Dermis microvascular lymphatic vessel endothelial cell (primary cell): ENCODE results near the gene BBS9. TPM values are rescaled to one million over a fixed set of nuclear protein-coding genes. Genes with fewer than 3 reads are reported as not detected.
A peak's percentile ranks its signal among the peaks of the same experiment; 100 is the strongest.
"Not testable (repeated sequence)": the region's sequence is repeated elsewhere in the genome, so short reads cannot be mapped to it uniquely, and the experiment has no call there.

Experiments used
- DNase-seq, 2 donors: peaks; one replicate each; pipeline versions ENCODE4 v3.0.0 to v3.0.0-alpha.2; 2010; ENCODE audit warnings: low read depth in 2 of 2
- total RNA-seq: library from RNA; depleted of rRNA; stranded (reverse); fragments of >200 nt; gene quantifications from 2 replicates; pipeline ENCODE4 v1.2.1, GENCODE V29; 2014

Gene BBS9
- total RNA-seq, 1 donor from 2014 or later, result 11.2 TPM

DNA sequence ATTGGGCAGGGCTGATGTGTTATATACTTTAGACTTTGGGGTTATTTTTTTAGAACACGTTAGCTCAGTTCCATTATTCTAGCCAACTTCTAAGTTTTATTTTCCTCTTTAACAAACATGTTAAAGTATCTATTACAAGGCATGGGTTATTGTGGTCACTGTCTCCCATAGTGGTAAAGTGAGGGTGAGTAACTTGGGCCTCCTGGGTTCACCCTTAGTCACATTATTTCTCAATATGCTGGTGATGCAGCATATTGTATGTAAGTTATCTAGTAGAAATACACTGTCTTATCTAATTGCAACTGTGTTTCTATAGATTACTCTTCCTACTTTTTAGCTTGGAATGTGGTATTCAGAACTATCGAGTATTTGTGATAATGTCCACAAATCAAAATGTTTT lies 65.9 kb downstream of the BBS9 start:
- DNase-seq, result no peak

DNA sequence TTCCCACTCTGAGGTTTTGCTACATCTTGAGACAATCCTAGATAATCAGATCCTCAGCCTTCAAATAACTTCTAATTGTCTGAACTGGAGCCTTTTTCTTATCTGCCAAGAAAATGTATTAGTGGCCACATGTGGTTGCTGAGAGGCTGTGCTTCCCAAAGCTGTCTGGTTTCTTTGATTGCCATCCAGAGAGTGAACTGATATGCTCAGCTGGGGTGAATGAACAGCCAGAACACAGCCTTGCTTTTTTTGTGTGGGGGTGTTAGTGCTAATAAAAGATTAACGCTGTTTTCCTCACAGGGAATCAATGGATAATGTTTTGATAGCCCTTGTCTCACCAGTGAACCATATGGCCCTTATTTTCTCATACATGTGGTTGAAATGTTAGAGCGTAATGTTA lies 66.9 kb downstream of the BBS9 start:
- no peak for DNase-seq

DNA sequence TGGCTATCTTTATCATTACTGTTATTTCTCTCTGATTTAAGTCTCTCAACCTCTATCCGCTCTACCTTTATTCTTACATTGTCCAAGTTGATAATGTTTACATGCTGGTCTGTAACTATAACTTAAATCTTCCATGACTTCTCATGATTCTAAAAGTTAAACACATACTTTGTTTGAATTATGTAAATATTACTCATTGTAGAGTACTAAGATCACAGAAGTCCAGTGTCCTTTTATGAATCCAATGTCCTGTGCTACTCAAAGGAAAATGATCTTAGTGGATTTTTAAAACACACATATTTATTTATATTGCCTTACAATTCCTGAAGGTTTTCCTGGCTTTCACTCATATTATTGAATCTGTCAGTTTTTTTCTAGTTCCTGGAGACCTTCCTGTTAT lies 70.9 kb downstream of the BBS9 start:
- DNase-seq, result no peak

DNA sequence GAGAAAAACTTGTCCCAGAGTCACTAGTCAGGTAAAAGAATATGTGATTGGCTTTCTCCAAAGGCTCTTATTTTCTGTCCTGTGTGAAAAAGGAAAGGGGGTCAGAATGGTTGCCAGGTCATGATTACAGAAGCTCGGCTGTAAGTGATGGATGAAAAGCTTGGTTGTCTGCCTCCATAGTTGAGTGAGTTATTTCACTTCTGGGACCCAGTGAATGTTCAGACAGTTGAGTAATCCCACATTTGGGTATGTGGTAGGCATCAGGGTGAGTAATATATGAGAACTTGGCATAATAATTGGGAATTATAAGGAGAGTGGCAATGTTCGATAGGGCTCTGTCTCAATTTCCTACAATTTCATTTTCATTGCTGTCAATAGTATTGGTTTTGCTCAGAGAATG lies 72.5 kb downstream of the BBS9 start:
- no peak for DNase-seq

DNA sequence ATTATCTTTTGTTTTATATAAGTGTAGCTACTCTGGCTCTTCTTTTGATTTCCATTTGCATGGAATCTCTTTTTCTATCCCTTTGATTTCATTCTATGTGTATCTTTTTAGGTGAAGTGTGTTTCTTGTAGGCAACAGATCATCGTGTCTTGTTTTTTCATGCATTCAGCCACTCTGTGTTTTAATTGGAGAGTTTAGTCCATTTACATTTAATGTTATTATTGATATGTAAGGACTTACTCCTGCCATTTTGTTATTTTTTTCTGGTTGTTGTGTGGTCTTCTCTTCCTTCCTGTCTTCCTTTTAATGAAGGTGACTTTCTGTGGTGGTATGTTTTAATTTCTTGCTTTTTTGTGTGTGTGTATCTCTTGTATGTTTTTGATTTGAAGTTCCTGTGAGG lies 81.6 kb downstream of the BBS9 start:
- no peak for DNase-seq

DNA sequence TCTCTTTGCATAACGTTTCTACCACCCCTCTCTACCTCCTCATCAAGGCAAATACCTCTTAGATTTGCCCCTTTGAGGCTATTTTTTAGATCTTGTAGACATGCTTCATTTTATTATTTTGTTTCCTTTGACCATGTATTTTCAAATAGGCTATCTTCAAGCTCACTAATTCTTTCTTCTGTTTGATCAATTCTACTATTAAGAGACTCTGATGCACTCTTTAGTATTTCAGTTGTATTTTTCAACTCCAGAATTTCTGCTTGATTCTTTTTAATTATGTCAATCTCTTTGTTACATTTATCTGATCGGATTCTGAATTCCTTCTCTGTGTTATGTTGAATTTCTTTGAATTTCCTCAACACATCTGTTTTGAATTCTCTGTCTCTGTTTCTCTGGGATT lies 82.8 kb downstream of the BBS9 start:
- DNase-seq, result no peak

DNA sequence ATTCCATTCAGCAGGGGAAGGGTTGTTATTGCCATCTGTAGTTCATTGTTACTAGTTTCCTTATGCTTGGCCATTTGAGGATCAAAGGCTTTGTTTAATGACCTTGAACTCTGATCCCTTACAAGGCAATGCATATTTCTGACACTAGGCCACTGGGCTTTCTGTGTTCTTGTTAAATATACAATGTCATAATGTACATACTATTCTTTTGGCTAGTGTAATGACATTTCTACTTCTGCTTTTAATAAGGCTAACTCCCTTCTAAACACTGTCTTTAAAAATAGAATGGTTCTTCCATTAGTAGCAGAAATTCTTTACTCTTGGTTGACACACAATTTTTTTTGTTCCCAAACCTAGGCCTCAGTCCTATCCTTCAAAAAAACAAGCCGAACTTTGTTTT lies 86.6 kb downstream of the BBS9 start:
- DNase-seq, result no peak

DNA sequence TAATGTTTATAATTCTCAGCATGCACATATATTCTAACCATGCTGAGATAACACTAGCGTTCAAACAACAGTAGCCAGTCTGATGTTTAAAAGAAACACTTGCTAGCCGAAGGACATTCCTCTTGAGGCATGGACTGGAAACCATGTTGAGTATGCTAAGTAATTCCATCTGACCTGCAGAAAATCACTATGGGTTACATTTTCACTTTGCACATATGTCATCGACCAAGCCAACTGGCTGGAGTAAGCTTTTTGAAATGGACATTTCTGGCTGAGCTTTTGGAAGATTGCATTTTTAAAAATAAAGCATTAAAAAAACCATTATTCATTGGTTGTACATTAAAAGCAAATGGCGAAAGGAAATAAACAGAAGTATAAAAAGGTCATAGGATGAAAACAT lies 88.2 kb downstream of the BBS9 start:
- DNase-seq, result no peak

DNA sequence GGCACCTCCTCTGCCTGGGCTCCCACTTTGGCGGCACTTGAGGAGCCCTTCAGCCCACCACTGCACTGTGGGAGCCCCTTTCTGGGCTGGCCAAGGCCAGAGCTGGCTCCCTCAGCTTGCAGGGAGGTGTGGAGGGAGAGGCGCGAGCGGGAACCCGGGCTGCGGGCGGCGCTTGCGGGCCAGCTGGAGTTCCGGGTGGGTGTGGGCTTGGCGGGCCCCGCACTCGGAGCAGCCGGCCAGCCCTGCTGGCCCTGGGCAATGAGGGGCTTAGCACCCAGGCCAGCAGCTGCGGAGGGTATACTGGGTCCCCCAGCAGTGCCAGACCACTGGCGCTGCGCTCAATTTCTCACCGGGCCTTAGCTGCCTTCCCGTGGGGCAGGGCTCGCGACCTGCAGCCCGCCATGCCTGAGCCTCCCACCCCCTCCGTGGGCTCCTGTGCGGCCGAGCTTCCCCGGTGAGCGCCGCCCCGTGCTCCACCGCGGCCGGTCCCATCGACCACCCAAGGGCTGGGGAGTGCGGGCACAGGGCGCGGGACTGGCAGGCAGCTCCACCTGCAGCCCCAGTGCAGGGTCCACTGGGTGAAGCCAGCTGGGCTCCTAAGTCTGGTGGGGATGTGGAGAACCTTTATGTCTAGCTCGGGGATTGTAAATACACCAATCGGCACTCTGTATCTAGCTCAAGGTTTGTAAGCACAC lies 89.6 kb downstream of the BBS9 start:
- DNase-seq, result not testable (repeated sequence)

DNA sequence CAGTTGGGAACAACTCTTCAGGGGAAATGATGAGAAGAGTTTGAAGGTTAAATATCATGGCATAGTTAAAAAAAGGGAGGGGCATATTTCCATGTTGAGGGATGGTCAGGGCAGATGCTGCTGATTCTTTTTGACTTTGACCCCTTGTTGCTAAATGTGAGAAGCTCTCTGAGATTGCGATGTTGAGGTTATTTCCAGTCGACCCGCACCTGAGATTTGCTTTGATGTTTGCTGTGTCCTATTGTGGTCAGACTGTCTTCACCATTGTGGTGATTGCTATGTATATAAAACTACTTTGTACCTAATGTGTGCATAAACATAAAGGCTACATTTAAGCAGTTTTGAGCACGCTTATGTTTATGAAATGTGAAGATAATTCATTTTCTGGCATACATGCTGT lies 90.9 kb downstream of the BBS9 start:
- DNase-seq, result no peak

DNA sequence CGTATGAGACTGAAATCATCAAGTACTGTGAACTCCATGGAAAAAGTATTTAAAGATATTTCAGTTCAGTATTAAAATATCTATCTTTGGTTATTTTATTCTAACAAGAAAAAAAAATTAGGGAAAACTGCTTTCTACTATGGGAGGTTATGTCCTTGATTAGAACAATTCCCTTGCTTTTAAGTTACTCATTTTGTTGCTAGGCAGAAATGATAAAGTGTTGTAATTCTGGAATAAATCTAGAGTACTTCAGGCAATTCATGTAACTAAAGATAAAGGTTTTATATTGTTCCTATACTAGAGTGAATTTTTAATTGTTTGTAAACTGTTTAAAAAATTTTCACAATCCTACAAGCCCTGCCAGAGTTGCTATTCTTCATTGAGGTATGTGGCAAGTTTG lies 92.0 kb downstream of the BBS9 start:
- DNase-seq, result no peak

DNA sequence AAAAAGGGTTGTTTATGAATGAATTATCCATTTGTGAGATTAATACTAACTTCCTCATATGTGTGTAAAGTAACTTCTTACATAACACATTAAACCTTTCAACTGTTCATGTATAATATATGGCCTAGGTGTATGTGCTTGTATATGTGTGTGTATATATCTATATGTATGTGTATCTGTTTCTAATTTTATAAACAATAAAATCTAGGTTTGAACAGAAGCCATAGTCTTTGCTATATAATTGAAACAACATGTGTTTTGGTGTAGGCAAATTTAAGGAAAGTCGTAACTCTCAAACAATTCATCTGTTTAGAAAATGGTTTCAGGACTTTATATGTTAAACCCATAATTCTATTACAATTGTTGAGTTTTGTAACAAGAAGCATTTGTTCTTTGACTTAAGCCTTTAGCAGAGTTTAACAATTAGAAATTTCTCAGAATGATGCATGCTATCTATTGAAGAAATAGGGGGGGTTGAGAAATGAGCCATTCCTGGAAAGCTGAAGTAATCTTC lies 103.3 kb downstream of the BBS9 start:
- no peak for DNase-seq

DNA sequence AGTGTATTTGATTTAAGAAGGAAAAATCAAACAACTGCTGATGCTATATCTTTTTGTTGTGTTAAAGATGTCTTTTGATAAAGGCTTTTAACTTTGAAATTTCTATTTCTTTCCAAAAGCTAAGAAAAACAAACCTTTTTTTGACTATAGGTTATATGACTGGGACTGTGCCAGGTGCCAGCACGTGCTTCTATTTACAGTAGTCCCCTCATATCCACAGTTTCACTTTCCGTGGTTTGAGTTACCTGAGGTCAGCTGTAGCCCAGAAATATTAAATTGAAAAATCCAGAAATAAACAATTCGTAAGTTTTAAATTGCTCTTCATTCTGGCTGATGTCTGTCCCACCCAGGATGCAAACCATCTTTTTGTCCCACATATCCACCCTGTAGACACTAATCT lies 104.3 kb downstream of the BBS9 start:
- DNase-seq, result peak; percentile 14 to 21

DNA sequence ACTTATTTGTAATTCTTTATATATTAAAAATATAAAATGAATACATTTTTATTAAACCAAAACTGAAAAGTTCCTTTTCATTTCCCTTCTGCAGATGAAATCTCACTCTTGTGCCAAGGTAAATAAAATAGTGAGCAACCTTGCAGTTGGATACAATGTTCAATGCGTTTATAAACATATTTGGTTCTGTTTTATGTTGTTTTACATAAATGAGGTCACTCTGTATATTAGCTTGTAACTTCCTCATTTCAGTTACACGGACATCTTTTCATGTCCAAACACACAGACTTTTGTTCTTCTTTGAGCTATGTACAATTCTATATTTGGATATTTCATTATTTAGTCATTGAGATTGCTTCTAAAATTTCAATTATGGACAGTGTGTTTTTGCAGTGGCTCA lies 107.7 kb downstream of the BBS9 start:
- peak; percentile 26 to 31 for DNase-seq

DNA sequence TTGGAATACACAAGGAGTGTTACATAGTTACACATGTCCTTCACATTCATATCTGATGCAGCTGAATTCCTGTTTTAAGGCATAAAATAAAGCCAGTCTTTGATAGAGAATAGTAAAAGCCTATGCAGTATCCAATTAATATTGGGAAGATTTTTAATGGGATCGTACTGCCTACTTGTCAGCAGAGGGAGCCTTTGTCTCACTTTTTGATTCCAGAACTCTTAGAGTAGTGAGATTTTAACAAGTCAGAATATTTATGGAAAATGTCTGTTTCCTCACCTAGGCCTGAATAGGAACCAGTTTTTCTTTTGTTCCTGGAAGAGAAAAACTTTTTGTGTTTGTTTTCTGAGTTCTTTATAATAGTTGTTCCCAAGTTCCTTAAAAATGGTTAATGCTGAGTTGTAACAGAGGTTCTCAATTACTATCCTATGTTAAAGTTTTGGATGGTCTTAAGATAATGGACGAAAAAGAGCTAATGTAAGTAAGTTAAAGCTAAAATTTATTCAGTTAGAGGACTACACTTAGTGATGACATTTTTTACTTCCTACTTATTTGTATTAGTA lies 114.0 kb downstream of the BBS9 start:
- peak; percentile 72 to 73 for DNase-seq

DNA sequence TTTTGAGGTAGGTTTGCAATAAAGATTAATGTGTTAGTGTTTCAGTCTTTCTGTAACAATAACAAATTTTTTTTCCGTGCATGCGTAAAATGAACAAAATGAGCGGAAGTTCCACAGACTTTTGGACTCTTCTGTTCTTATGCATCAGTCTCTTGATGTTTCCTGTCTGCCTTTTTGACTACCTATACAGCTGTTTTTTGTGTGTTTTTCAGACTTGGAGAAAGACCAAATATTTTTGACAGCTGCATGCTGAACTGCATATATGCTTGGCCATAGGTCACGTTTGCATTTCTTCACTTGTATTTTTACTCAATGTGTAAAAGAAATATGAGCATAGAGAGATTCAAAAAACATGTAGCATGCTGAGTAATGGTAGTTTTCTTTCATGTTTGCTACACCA lies 119.3 kb downstream of the BBS9 start:
- peak; percentile 83 to 87 for DNase-seq

DNA sequence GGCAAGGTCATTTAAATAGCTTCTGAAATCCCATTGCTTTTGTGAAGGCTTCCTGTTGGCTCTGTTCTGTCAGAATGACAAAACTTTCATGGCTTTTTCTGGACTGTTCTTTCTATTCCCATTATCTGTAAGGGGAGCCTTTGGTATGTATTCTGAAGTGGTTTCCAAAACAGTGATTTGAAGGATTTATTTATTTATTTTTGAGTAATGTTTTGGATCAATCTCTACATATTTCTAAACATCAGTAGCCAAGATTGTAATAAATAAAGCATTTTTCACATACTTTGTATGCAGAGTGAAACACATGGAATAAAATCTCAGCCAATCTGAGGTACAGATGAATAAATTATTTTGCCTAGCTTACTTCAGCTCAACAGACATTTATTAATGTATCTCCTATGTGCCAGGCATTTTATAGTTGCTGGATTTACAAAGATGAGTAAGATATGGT lies 121.1 kb downstream of the BBS9 start:
- peak; percentile 48 to 57 for DNase-seq

DNA sequence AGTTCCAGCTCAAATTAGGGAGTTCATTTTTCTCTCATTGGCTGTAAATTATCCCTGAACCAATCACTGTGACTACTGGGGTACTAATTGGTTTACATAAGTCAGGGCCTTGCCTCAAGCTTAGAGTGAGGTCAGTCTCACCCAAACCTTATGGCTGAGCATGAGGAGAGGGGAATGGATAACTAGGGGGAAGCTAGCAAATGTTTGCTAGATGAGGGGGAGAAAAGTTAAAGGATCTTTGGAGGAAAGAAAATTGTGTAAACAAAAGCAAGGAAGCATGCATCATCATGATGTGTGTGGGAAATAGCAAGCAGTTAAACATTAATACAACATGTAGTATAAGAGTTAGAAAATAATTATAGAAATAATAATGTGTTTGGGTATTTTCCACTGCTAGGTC lies 121.9 kb downstream of the BBS9 start:
- no peak for DNase-seq

DNA sequence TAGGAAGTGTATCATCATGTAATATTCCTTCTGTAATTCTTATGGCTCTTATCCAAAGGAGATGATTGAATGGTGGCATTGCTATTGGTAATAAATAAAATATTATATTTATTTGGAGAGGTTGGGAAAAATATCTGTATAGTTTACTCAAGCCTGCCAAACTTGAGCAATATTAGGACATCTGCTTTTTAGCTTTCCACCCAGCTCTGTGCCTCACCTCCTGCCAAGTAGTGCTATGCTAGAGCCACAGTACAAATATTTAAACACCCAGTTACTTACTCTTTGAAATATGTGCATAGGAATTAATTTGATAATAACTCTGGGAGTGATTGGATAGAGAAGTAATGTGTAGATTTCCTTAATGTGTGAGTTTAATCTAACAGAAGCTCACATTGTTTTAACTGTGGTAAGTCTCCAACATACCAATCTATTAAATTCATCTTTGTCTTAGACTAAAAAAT lies 129.2 kb downstream of the BBS9 start:
- DNase-seq, result no peak

DNA sequence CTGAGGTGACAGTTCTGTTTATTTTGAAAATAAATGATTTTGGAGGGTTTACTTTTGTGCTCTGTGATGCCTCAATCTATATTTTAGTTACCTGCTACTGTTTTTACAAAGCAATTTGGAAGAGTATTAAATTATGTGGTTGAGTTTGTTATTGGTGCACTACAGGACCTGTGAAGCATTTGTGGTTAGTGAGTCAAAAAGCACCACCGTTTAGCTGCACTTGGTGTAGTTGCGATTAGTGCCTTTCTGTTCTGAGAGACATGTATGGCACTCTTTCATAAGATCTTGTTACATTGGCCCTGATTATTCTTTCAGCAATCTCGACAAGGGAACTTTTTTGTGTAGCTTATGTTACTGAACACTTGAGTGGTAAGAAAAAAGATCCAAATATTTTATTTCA lies 132.2 kb downstream of the BBS9 start:
- DNase-seq, result no peak

DNA sequence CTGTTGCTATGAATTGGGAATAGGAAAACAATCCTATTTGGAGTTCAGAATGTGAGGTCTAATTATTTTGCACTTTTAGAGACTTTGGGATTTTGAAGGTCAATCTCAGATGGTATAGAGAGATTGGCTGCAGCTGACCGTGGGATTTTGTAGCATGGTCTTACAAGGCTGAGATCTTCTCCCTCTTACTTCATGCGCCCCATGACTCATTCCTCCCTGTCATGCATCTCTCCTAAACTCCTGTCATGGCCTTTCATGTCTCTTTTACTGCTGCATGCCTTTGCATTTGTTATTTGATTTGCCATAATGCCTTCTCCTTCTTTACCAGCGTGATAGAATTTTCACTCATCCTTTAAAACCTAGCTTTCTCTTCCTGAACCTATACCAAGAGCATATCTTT lies 133.1 kb downstream of the BBS9 start:
- DNase-seq, result no peak

DNA sequence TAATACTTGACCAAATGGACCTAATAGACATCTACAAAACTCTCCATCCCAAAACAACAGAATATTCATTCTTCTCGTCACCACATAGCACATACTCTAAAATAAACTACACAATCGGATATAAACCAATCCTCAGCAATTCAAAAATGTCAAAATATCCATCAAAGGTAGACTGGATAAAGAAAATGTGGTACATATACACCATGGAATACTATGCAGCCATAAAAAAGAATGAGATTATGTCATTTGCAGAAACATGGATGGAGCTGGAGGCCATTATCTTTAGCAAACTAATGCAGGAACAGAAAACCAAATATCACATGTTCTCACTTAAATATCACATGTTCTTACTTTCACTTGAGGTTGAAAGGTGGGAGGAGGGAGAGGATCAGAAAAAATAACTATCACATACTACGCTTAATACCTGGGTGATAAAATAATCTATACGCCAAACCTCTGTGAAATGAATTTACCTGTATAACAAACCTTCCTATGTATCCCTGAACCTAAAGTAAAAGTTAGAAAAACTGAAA lies 142.5 kb downstream of the BBS9 start:
- not testable (repeated sequence) for DNase-seq

DNA sequence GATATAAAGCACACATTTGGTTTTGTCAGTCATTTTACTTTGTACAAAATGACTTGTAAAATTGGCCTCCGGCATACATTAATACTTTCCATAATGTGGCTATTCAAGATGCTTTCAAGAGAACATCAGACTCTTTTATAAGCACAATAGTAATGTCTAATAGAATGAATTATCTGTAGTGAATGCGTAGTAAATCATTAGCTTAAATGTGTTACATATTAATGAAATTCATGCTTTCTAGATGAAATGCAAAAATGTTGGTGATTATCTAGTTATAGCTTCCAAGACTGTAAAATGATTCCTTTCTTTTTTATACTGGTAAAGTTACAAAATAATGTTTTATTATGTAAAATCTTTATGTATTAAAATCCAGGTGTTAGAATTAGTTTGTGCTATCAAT lies 144.0 kb downstream of the BBS9 start:
- DNase-seq, result no peak
